OCI-LY1 (cell line): ENCODE measurements around the gene POLD3.

Experiments
- H2AFZ ChIP-seq: fragments of 200-600 bp; sonication (generic), shearing (Covaris generic); 2 replicates; pipeline ENCODE4 v1.6.0; 2014; ENCODE audit warnings: antibody characterized with exemption, mild to moderate bottlenecking, low read length
- H3F3A ChIP-seq: fragments of 200-600 bp; sonication (generic), shearing (Covaris generic); 2 replicates; pipeline ENCODE4 v1.6.0; 2014; ENCODE audit warnings: mild to moderate bottlenecking, antibody characterized with exemption, low read length, moderate library complexity; ENCODE audit not compliant: insufficient read depth
- H3K27ac ChIP-seq: fragments of 200-600 bp; sonication (generic); 2 replicates; pipeline ENCODE4 v1.5.1; 2014; ENCODE audit warnings: low read length, mixed run types, mild to moderate bottlenecking, low read depth; ENCODE audit not compliant: poor library complexity, severe bottlenecking
- H3K27me3 ChIP-seq: fragments of 200-600 bp; sonication (generic); 2 replicates; pipeline ENCODE4 v1.6.0; 2014; ENCODE audit warnings: antibody characterized with exemption, mild to moderate bottlenecking, low read length, moderate library complexity; ENCODE audit not compliant: insufficient read depth
- H3K36me3 ChIP-seq: fragments of 200-600 bp; sonication (generic); 2 replicates; pipeline ENCODE4 v1.6.1; 2014; ENCODE audit warnings: mild to moderate bottlenecking, antibody characterized with exemption, low read length, moderate library complexity, mixed read lengths; ENCODE audit not compliant: insufficient read depth
- H3K4me1 ChIP-seq: fragments of 200-600 bp; sonication (generic); 2 replicates; pipeline ENCODE4 v1.5.1; 2014; ENCODE audit warnings: mild to moderate bottlenecking, low read length, moderate library complexity; ENCODE audit not compliant: insufficient read depth, severe bottlenecking
- H3K4me2 ChIP-seq: fragments of 200-600 bp; sonication (generic), shearing (Covaris generic); 2 replicates; pipeline ENCODE4 v1.6.1; 2014; ENCODE audit warnings: low read length
- H3K4me3 ChIP-seq: fragments of 200-600 bp; sonication (generic); 2 replicates; pipeline ENCODE4 v1.5.1; 2014; ENCODE audit warnings: low read length, low read depth, mild to moderate bottlenecking, mixed read lengths; ENCODE audit not compliant: poor library complexity, severe bottlenecking
- H3K79me2 ChIP-seq: fragments of 200-600 bp; shearing (Covaris generic); 2 replicates; pipeline ENCODE4 v1.6.1; 2016; ENCODE audit warnings: mixed run types, low read length, mixed read lengths; ENCODE audit not compliant: insufficient read depth
- H3K9ac ChIP-seq: fragments of 200-600 bp; sonication (generic), shearing (Covaris generic); 2 replicates; pipeline ENCODE4 v1.6.1; 2014; ENCODE audit warnings: mild to moderate bottlenecking, low read length, mixed read lengths
- H3K9me2 ChIP-seq: fragments of 200-600 bp; sonication (generic), shearing (Covaris generic); 2 replicates; pipeline ENCODE4 v1.6.1; 2014; ENCODE audit warnings: low read depth, mild to moderate bottlenecking, low read length, mixed read lengths
- H3K9me3 ChIP-seq: fragments of 200-600 bp; shearing (Covaris generic); 2 replicates; pipeline ENCODE4 v1.6.1; 2014; ENCODE audit warnings: low read length, mixed read lengths
- H4K20me1 ChIP-seq: fragments of 200-600 bp; sonication (generic), shearing (Covaris generic); 2 replicates; pipeline ENCODE4 v1.6.0; 2016; ENCODE audit warnings: mild to moderate bottlenecking, low read length; ENCODE audit not compliant: insufficient read depth
- CTCF ChIP-seq: fragments of 200-600 bp; sonication (generic), shearing (Covaris generic); IDR thresholded peaks from 2 replicates; pipeline ENCODE4 v1.5.1; 2017; ENCODE audit warnings: mild to moderate bottlenecking, antibody characterized with exemption, low read length, moderate library complexity, mixed read lengths
- EZH2 ChIP-seq: fragments of 200-600 bp; sonication (generic), shearing (Covaris generic); IDR thresholded peaks from 2 replicates; pipeline ENCODE4 v1.8.0; 2017; ENCODE audit warnings: borderline replicate concordance, mixed run types, mild to moderate bottlenecking, antibody characterized with exemption, low read length, moderate library complexity, mixed read lengths

Gene POLD3

GRCh38 chr11:74559110-74559933, 33.1 kb upstream of the POLD3 start:
- Histone ChIP-seq H3K36me3 (no peaks in the 10 kb centered on the region), H3K4me3 (no peak overlapping the region), H3K9ac (no peak overlapping the region), H3K9me3 (no peaks in the 10 kb centered on the region), H3K27ac (no peak overlapping the region), H2AFZ (no peak overlapping the region), H3K79me2 (no peaks in the 10 kb centered on the region), H4K20me1 (no peaks in the 10 kb centered on the region), H3K9me2 (no peaks in the 10 kb centered on the region), H3K4me2 (no peak overlapping the region), H3F3A (no peaks in the 10 kb centered on the region), H3K4me1 (no peaks in the 10 kb centered on the region), H3K27me3 (peaks cover 9% of the 10 kb centered on the region; the same call in 1 of the 2 replicates)
- TF ChIP-seq EZH2: no peak
- no peak for TF ChIP-seq CTCF

GRCh38 chr11:74559934-74560309, 32.5 kb upstream of the POLD3 start:
- Histone ChIP-seq H3K9me3 (no peaks in the 10 kb centered on the region), H3F3A (no peaks in the 10 kb centered on the region), H3K9me2 (no peaks in the 10 kb centered on the region), H3K36me3 (no peaks in the 10 kb centered on the region), H3K4me3 (no peak overlapping the region), H3K9ac (no peak overlapping the region), H2AFZ (no peak overlapping the region), H3K79me2 (no peaks in the 10 kb centered on the region), H4K20me1 (no peaks in the 10 kb centered on the region), H3K27me3 (peaks cover 9% of the 10 kb centered on the region; the same call in 1 of the 2 replicates), H3K4me1 (no peaks in the 10 kb centered on the region), H3K4me2 (no peak overlapping the region), H3K27ac (no peak overlapping the region)
- TF ChIP-seq CTCF: no peak
- TF ChIP-seq EZH2: no peak

GRCh38 chr11:74566146-74566960, 26.0 kb upstream of the POLD3 start:
- no peaks in the 10 kb centered on the region for H3K9me3 ChIP-seq
- H3F3A ChIP-seq: no peaks in the 10 kb centered on the region
- no peaks in the 10 kb centered on the region for H3K9me2 ChIP-seq
- H3K9ac ChIP-seq: no peak overlapping the region
- no peak overlapping the region for H2AFZ ChIP-seq
- H3K4me1 ChIP-seq: no peaks in the 10 kb centered on the region
- no peak overlapping the region for H3K4me2 ChIP-seq
- H3K79me2 ChIP-seq: no peaks in the 10 kb centered on the region
- TF ChIP-seq CTCF (no peak), EZH2 (no peak)
- H3K36me3 ChIP-seq: no peaks in the 10 kb centered on the region
- H3K4me3 ChIP-seq: no peak overlapping the region
- peaks cover 9% of the 10 kb centered on the region; the same call in 1 of the 2 replicates for H3K27me3 ChIP-seq
- H3K27ac ChIP-seq: no peak overlapping the region
- no peaks in the 10 kb centered on the region for H4K20me1 ChIP-seq
